GM12878 (cell line): ENCODE measurements around the gene CTNS. TPM values are rescaled to one million over a fixed set of nuclear protein-coding genes. Genes with fewer than 3 reads are reported as not detected.

Experiments
- ATF7 ChIP-seq: fragments of 450-650 bp; IDR thresholded peaks from 2 replicates; pipeline ENCODE4 v1.6.1; 2016; ENCODE audit warnings: low read depth, mild to moderate bottlenecking
- BACH1 ChIP-seq: fragments of 450-650 bp; IDR thresholded peaks from 2 replicates; pipeline ENCODE4 v1.6.1; 2017; ENCODE audit warnings: mild to moderate bottlenecking, borderline replicate concordance
- BCL3 ChIP-seq: IDR thresholded peaks from 2 replicates; pipeline ENCODE4 v1.6.1; 2011; ENCODE audit warnings: borderline replicate concordance, low read depth, mild to moderate bottlenecking, moderate library complexity, low read length; ENCODE audit not compliant: insufficient read depth, poor library complexity, severe bottlenecking
- BMI1 ChIP-seq: fragments of 450-650 bp; IDR thresholded peaks from 2 replicates; pipeline ENCODE4 v1.6.1; 2016; ENCODE audit warnings: mild to moderate bottlenecking, moderate library complexity, borderline replicate concordance
- CBX5 ChIP-seq: sonication (generic); IDR thresholded peaks from 2 replicates; pipeline ENCODE4 v1.6.1; 2016; ENCODE audit warnings: low read depth, moderate library complexity, mild to moderate bottlenecking, inconsistent platforms
- DPF2 ChIP-seq: fragments of 450-650 bp; IDR thresholded peaks from 2 replicates; pipeline ENCODE4 v1.6.1; 2017; ENCODE audit warnings: mild to moderate bottlenecking
- E2F8 ChIP-seq: fragments of 450-650 bp; IDR thresholded peaks from 2 replicates; pipeline ENCODE4 v1.6.1; 2018; ENCODE audit warnings: mild to moderate bottlenecking, low read depth, moderate library complexity; ENCODE audit not compliant: partially characterized antibody
- ELK1 ChIP-seq: IDR thresholded peaks from 2 replicates; pipeline ENCODE4 v1.6.1; 2012; ENCODE audit warnings: low read depth, low read length, improper control_type of control experiment
- EZH2 ChIP-seq: IDR thresholded peaks from 2 replicates; pipeline ENCODE4 v1.6.1; 2012; ENCODE audit warnings: low read depth, mild to moderate bottlenecking, control low read depth, inconsistent platforms, low read length, borderline replicate concordance; ENCODE audit not compliant: control insufficient read depth
- FOS ChIP-seq: IDR thresholded peaks from 3 replicates; pipeline ENCODE4 v1.6.1; 2011; ENCODE audit warnings: borderline replicate concordance; ENCODE audit not compliant: insufficient read length; ENCODE audit errors: extremely low read depth
- FOXK2 ChIP-seq: fragments of 450-650 bp; IDR thresholded peaks from 2 replicates; pipeline ENCODE4 v1.6.1; 2017; ENCODE audit warnings: mild to moderate bottlenecking, moderate library complexity
- NR2F1 ChIP-seq: fragments of 450-650 bp; conservative IDR thresholded peaks from 2 replicates; pipeline ENCODE4 v1.6.1; 2017; ENCODE audit warnings: mild to moderate bottlenecking
- POLR2AphosphoS2 ChIP-seq: IDR thresholded peaks from 2 replicates; pipeline ENCODE4 v1.6.1; 2011; ENCODE audit warnings: low read depth, mild to moderate bottlenecking, low read length, improper control_type of control experiment, moderate library complexity
- RBBP5 ChIP-seq: fragments of 200-600 bp; sonication (generic); conservative IDR thresholded peaks from 2 replicates; pipeline ENCODE4 v1.6.1; 2016
- RELA ChIP-seq: fragments of 450-650 bp; IDR thresholded peaks from 2 replicates; pipeline ENCODE4 v1.8.0; 2014; ENCODE audit warnings: borderline replicate concordance; ENCODE audit not compliant: partially characterized antibody
- SMC3 ChIP-seq: IDR thresholded peaks from 2 replicates; pipeline ENCODE4 v1.6.1; 2011; ENCODE audit warnings: low read length, improper control_type of control experiment, borderline replicate concordance
- SP1 ChIP-seq: IDR thresholded peaks from one replicate; pipeline ENCODE4 v1.6.1; 2011; ENCODE audit warnings: low read depth, low read length
- USF2 ChIP-seq: IDR thresholded peaks from 2 replicates; pipeline ENCODE4 v1.6.1; 2011; ENCODE audit warnings: low read depth, low read length, improper control_type of control experiment, borderline replicate concordance
- polyA plus RNA-seq, 11 experiments: library from polyadenylated mRNA; depleted of rRNA in 4 of 11; unstranded in 6 of 11; stranded (reverse) in 5 of 11; fragments of >200 nt; fragmentation: Nextera tagmentation in 4 of 11; fragmentation: Illumina TruSeq in 1 of 11; extraction: Ambion mirVana in 4 of 11; extraction: Trizol in 1 of 11; gene quantifications; 1 replicate in 1 of 11; 2 replicates in 10 of 11; pipeline versions ENCODE4 v1.2.1 to v1.2.3, GENCODE V29; 2011 to 2016; ENCODE audit warnings: inconsistent platforms in 2 of 11, missing spikeins in 2 of 11, low read depth in 1 of 11
- total RNA-seq, 4 experiments: library from RNA; depleted of rRNA in 3 of 4; stranded (reverse); fragments of >200 nt in 3 of 4; fragmentation: Illumina TruSeq in 1 of 4; extraction: Trizol in 1 of 4; gene quantifications; 2 replicates each; pipeline versions ENCODE4 v1.2.1 to v1.2.3, GENCODE V29; 2013 to 2021
- TF ChIP-seq, protein P1 (sequence below), 3 experiments: IDR thresholded peaks in 2 of 3; conservative IDR thresholded peaks in 1 of 3; 2 replicates each; pipeline ENCODE4 v1.5.1; 2011; ENCODE audit warnings: low read depth in 3 of 3, low read length in 3 of 3, mild to moderate bottlenecking in 3 of 3, control low read depth in 2 of 3, moderate library complexity in 2 of 3, inconsistent platforms in 1 of 3, mixed read lengths in 1 of 3; ENCODE audit not compliant: control insufficient read depth in 2 of 3, insufficient read depth in 1 of 3; ENCODE audit errors: extremely low read depth in 1 of 3

Gene CTNS
- total and polyA plus RNA-seq, 10 of the 15 experiments (the other 5 are each of a cell fraction or from before 2014, with no cell fraction given): 0.92 to 10.7 (median 6.4) TPM

DNA sequence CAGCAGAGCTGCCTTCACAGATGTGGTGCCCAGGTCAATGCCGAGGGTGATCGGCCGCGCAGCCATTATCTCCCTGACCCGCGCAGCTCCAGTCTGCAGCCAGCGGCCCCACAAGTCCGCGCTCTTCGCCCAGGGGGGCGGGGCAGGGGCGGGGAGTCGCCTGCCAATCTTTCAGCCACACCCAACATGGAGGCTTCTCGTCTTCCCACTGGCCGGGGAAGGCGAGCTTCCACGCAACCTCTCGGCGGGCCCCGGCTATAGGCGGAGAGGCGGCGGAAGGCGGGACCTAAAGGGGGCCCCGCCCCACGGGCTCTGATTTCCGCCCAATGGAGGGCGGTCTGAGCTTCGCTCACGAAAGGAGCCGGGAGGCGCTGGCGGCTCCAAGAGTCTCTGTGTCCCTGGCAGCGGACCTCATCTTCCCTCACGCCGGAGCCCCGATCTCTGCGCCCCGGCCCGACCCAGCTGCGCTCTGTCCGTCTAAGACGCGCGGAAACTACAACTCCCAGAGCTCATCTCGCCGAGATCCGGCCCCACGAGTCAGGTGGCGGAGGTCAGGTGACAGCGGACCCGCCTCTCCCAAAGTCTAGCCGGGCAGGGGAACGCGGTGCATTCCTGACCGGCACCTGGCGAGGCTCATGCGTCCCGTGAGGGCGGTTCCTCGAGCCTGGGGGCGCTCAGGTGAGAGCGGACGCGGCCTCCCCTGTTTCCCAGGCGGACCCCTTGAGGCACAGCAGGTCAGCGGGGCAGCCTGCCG is at the start of gene CTNS, which contains the start of gene SHPK (continued):
- TF ChIP-seq EZH2 (no peak), FOS (peak; percentile 59), BACH1 (peak; percentile 30; the same call in 1 of the 2 replicates), SP1 (peak; percentile 80), DPF2 (peak; percentile 87), ATF7 (no peak), E2F8 (peak; percentile 74), BMI1 (no peak), ELK1 (peak; percentile 30; the same call in 1 of the 2 replicates), NR2F1 (0 out of 2 replicates have a peak, but pooled peaks have one; percentile 62), FOXK2 (no peak), RBBP5 (no peak), SMC3 (no peak), BCL3 (no peak), CBX5 (no peak), RELA (peak; percentile 79), POLR2AphosphoS2 (0 out of 2 replicates have a peak, but pooled peaks have one; percentile 42), USF2 (peak; percentile 98)
- TF ChIP-seq, protein P1, sequence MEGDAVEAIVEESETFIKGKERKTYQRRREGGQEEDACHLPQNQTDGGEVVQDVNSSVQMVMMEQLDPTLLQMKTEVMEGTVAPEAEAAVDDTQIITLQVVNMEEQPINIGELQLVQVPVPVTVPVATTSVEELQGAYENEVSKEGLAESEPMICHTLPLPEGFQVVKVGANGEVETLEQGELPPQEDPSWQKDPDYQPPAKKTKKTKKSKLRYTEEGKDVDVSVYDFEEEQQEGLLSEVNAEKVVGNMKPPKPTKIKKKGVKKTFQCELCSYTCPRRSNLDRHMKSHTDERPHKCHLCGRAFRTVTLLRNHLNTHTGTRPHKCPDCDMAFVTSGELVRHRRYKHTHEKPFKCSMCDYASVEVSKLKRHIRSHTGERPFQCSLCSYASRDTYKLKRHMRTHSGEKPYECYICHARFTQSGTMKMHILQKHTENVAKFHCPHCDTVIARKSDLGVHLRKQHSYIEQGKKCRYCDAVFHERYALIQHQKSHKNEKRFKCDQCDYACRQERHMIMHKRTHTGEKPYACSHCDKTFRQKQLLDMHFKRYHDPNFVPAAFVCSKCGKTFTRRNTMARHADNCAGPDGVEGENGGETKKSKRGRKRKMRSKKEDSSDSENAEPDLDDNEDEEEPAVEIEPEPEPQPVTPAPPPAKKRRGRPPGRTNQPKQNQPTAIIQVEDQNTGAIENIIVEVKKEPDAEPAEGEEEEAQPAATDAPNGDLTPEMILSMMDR (IDR thresholded peaks at IDR 0.05 in 2 of 3, conservative IDR thresholded peaks at IDR 0.05 in 1 of 3; ENCODE audit: control insufficient read depth in 2 of 3, extremely low read depth in 1 of 3, insufficient read depth in 1 of 3, low read depth in 3 of 3, low read length in 3 of 3): no peak
